Inflammatory macrophage (primary cell): ENCODE results near the gene CD300LG.

Experiments used
- DNase-seq, 2 donors: peaks; one replicate each; pipeline ENCODE4 v3.0.0-alpha.2; 2020 to 2022

Gene CD300LG

DNA sequence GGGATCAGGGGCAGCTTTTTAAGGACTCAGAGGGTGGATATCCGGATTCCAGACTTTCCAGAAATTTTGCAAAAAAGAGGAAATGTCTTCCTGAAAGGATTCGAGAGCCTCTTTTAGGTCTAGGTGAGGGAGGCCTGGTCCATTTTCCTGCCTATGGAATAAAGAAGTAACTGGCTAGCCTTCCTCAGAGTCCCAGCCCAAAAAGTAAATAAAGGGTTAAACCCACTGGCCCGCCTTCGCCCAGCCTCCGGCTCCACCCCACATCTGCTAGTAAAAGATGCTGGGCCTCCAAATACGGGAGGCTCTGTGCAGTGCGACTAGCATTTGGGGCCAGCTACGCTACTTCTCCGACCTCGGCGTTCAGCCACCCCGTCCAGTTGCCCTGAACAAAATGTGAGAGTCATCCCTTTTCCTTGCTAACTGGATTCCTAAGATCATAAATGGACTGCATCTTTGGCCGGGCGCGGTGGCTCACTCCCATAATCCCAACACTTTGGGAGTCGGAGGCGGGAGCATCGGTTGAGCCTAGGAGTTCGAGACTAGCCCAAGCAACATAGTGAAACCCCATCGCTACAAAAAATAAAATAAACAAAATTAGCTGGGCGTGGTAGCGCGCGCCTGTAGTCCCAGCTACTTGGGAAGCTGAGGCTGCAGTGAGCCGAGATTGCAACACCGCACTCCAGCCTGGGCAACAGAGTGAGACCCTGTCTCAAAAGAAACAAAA lies 61.2 kb downstream of the CD300LG start:
- no peak for DNase-seq

DNA sequence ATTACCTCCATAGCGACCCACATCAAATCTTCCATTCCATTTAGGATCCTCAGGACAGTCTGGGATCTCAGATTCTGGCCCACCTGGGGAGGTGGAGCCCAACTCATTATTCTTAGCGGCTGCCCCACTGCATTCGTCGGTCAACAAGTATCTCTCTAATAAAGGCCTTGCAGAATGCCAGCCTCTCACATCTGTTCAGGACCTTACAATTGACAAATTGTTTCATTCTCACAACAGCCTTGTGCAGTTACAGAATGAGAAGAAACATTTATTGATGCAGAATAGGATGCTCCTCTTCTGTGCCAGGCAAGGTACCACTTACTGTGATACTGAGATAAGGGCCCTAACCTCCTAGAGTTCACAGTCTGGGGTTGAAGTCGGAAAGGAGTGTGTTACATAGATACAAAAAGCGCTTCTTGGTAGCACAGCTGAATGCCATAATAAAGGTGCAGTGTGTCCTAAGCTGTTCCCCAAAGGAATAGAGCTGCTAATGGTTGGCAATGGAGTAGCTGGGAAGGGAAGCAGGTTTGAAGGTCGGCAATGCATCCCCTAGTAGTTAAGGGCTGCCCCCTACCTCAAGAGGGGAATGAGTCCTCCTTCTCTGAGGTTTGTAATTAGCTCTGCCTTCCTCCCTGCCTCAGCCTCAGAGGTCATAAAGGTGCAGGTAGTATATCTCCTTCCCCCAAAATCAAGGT lies 62.7 kb downstream of the CD300LG start:
- no peak for DNase-seq

DNA sequence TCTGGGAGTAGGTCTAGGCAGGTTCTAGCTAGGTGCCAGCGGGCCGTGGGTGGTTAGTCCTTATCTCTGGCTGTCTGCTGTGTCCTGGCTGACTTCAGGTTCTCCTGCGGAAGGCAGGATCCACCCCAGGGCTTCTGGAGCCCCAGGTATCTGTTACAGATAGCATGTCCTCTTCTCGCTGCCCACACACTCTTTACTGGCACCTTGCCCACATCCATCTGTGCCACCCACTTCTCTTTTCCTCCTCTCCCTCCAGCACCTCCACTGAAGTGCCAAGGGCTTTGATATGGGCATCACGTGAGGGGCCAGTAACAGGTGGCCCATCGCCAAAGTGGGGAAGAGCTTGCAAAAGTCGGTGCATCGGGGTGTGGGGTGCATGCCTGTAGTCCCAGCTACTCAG lies 64.9 kb downstream of the CD300LG start:
- DNase-seq: no peak

DNA sequence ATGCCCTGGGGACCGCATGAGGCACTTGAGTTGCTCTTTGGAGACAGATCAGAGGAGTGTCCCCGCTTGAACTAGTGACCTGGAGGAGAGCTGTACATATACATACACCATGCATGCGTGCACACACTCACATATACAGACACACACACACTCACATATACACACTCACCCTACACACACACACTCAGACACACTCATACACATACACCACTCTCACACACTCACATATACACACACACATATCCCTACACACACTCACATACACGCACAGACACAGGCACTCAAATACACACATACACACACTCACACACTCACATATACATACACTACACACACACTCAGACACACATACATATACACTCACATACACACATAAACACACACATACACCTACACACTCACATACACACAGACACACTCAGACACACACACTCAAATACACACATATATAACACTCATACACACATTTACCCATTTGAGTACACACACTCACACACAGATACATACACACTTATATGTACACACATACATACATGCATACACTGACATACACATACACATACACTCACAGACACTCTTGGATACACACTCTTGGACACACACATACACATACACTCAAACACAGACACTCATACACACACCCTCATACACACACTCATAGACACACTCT lies 65.8 kb downstream of the CD300LG start:
- DNase-seq: no peak
